Smooth muscle cell (in vitro differentiated cells): Measurements from ENCODE around the gene CDK17. TPM values are rescaled to one million over a fixed set of nuclear protein-coding genes. Genes with fewer than 3 reads are reported as not detected.

ENCODE experiments used
- DNase-seq: peaks from one replicate; lab custom pipeline; 2025; ENCODE audit not compliant: unreplicated experiment; lab: John Stamatoyannopoulos, UW
- H2AFZ ChIP-seq: fragments of 200-600 bp; sonication (generic); 2 replicates; pipeline ENCODE4 v1.6.0; 2016; ENCODE audit warnings: antibody characterized with exemption, low read depth, mild to moderate bottlenecking
- H3F3A ChIP-seq: fragments of 200-600 bp; sonication (generic); 2 replicates; pipeline ENCODE4 v1.6.0; 2017; ENCODE audit warnings: antibody characterized with exemption, low read depth
- H3K27ac ChIP-seq: fragments of 200-600 bp; sonication (generic); 2 replicates; pipeline ENCODE4 v1.5.1; 2016; ENCODE audit warnings: low read depth, mild to moderate bottlenecking
- H3K27me3 ChIP-seq: fragments of 200-600 bp; sonication (generic); 2 replicates; pipeline ENCODE4 v1.6.1; 2016; ENCODE audit warnings: low read depth, mild to moderate bottlenecking
- H3K36me3 ChIP-seq: fragments of 200-600 bp; sonication (generic); 2 replicates; pipeline ENCODE4 v1.5.1; 2016; ENCODE audit warnings: low read depth
- H3K4me1 ChIP-seq: fragments of 200-600 bp; sonication (generic); 2 replicates; pipeline ENCODE4 v1.5.1; 2016; ENCODE audit warnings: low read depth
- H3K4me2 ChIP-seq: fragments of 200-600 bp; sonication (generic); 2 replicates; pipeline ENCODE4 v1.6.0; 2016; ENCODE audit warnings: mild to moderate bottlenecking
- H3K4me3 ChIP-seq: fragments of 200-600 bp; sonication (generic); 2 replicates; pipeline ENCODE4 v1.5.1; 2016; ENCODE audit warnings: mild to moderate bottlenecking
- H3K79me2 ChIP-seq: fragments of 200-600 bp; sonication (generic); 2 replicates; pipeline ENCODE4 v1.6.0; 2016; ENCODE audit warnings: low read depth, mild to moderate bottlenecking
- H3K9ac ChIP-seq: fragments of 200-600 bp; sonication (generic); 2 replicates; pipeline ENCODE4 v1.6.0; 2016; ENCODE audit warnings: low read depth
- H3K9me3 ChIP-seq: fragments of 200-600 bp; sonication (generic); replicated peaks from 2 replicates; pipeline ENCODE4 v1.5.1; 2016; ENCODE audit warnings: low read depth
- H4K20me1 ChIP-seq: fragments of 200-600 bp; sonication (generic); 2 replicates; pipeline ENCODE4 v1.6.0; 2016; ENCODE audit warnings: low read depth
- WGBS: methylation state at CpG from one replicate; pipeline ENCODE4 v1.1.7; 2016; ENCODE audit warnings: low lambda C conversion rate; 5-methylcytosine and 5-hydroxymethylcytosine counted together
- polyA plus RNA-seq: library from polyadenylated mRNA; unstranded; fragments of >200 nt; fragmentation: Nextera tagmentation; extraction: Ambion mirVana; gene quantifications from 2 replicates; pipeline ENCODE4 v1.2.1, GENCODE V29; 2016
- total RNA-seq: library from RNA; depleted of rRNA; stranded (reverse); fragments of >200 nt; gene quantifications from 2 replicates; pipeline ENCODE4 v1.2.3, GENCODE V29; 2014
- TF ChIP-seq, protein P1 (sequence below): fragments of 200-600 bp; sonication (generic); IDR thresholded peaks from 2 replicates; pipeline ENCODE4 v1.5.1; 2017; ENCODE audit warnings: borderline replicate concordance, mild to moderate bottlenecking, antibody characterized with exemption; ENCODE audit not compliant: insufficient read depth, poor library complexity, severe bottlenecking

CDK17 gene
- total and polyA plus RNA-seq, 2 experiments from 2014 or later = 16.0 to 49.8 TPM

GRCh38 chr12:96416033-96416799 is 16.0 kb upstream of the CDK17 start:
- Histone ChIP-seq H3K36me3 (no peaks in the 10 kb centered on the region), H3K9ac (peak overlapping the region; percentile 24), H2AFZ (no peak overlapping the region), H3K4me3 (no peak overlapping the region), H3K4me1 (no peaks in the 10 kb centered on the region), H3K27me3 (peaks cover 12% of the 10 kb centered on the region), H3K9me3 (no peaks in the 10 kb centered on the region), H3K27ac (peak overlapping the region; percentile 74), H3K79me2 (no peaks in the 10 kb centered on the region), H3F3A (no peaks in the 10 kb centered on the region), H4K20me1 (no peaks in the 10 kb centered on the region), H3K4me2 (peak overlapping the region; percentile 8)
- WGBS = 69% methylated on average over 7 of the region's 7 CpGs
- TF ChIP-seq, protein P1, sequence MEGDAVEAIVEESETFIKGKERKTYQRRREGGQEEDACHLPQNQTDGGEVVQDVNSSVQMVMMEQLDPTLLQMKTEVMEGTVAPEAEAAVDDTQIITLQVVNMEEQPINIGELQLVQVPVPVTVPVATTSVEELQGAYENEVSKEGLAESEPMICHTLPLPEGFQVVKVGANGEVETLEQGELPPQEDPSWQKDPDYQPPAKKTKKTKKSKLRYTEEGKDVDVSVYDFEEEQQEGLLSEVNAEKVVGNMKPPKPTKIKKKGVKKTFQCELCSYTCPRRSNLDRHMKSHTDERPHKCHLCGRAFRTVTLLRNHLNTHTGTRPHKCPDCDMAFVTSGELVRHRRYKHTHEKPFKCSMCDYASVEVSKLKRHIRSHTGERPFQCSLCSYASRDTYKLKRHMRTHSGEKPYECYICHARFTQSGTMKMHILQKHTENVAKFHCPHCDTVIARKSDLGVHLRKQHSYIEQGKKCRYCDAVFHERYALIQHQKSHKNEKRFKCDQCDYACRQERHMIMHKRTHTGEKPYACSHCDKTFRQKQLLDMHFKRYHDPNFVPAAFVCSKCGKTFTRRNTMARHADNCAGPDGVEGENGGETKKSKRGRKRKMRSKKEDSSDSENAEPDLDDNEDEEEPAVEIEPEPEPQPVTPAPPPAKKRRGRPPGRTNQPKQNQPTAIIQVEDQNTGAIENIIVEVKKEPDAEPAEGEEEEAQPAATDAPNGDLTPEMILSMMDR = no peak
- DNase-seq = no peak

- Histone ChIP-seq H3K9me3 (no peaks in the 10 kb centered on the region), H3K9ac (no peak overlapping the region), H4K20me1 (no peaks in the 10 kb centered on the region), H3F3A (no peaks in the 10 kb centered on the region), H3K79me2 (no peaks in the 10 kb centered on the region), H3K4me3 (no peak overlapping the region), H3K36me3 (no peaks in the 10 kb centered on the region), H3K27ac (no peak overlapping the region), H2AFZ (no peak overlapping the region), H3K27me3 (peaks cover 12% of the 10 kb centered on the region), H3K4me2 (no peak overlapping the region), H3K4me1 (no peaks in the 10 kb centered on the region)
- DNase-seq = no peak
- WGBS = 95% methylated on average over 1 of the region's 1 CpG
- TF ChIP-seq, protein P1 = no peak
Observed at GRCh38 chr12:96414637-96415036, 14.4 kb upstream of the CDK17 start.

DNA sequence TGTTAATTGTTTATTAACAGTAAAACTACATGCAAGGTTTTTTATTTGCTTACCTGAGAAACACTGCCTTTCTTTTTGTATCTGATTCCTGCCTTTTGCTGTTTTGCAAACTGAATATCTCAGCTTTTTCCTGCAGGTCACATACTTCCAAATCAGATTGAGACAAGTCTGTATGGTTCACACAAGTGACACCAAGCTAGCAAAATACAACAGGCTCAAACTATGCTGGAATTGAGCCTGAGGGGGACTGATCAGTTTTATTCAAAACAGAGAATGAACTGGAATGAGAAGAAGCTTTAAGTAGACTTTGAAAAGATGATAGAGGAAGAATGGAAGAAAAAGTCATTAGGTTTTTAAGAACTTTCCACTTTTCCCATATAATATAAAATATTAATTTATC is 12.2 kb upstream of the CDK17 start:
- H3K79me2 ChIP-seq = no peaks in the 10 kb centered on the region
- H3F3A ChIP-seq = no peaks in the 10 kb centered on the region
- H4K20me1 ChIP-seq = no peaks in the 10 kb centered on the region
- no peak overlapping the region for H3K9ac ChIP-seq
- H3K9me3 ChIP-seq = no peaks in the 10 kb centered on the region
- no peaks in the 10 kb centered on the region for H3K36me3 ChIP-seq
- peaks cover 12% of the 10 kb centered on the region for H3K27me3 ChIP-seq
- H3K4me3 ChIP-seq = no peak overlapping the region
- H3K4me1 ChIP-seq = no peaks in the 10 kb centered on the region
- H2AFZ ChIP-seq = no peak overlapping the region
- TF ChIP-seq, protein P1 = no peak
- no peak for DNase-seq
- H3K4me2 ChIP-seq = no peak overlapping the region
- H3K27ac ChIP-seq = no peak overlapping the region

DNA sequence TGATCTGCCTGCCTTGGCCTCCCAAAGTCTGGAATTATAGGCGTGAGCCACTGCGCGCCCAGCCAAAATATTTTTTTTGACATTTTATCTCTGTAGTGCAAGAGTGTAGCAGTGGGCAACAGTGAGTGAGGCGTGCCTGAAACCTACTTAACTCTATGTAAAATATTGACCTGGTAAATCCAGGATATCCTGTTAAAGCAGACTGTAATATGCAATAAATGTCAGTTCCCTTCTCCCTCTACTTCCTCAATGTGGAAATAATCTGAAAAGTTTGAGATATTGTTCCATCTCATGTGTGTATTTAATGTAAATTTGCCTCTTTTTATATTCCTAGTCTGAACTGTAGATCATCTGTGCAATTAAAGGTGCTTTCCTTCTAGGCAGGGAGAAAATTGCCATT is 9.5 kb upstream of the CDK17 start:
- H3K79me2 ChIP-seq = no peaks in the 10 kb centered on the region
- TF ChIP-seq, protein P1 = no peak
- H3K4me3 ChIP-seq = no peak overlapping the region
- H3K36me3 ChIP-seq = no peaks in the 10 kb centered on the region
- H3K27ac ChIP-seq = no peak overlapping the region
- H3K4me1 ChIP-seq = no peaks in the 10 kb centered on the region
- H4K20me1 ChIP-seq = no peaks in the 10 kb centered on the region
- 71% methylated on average over 4 of the region's 4 CpGs for WGBS
- no peak overlapping the region for H2AFZ ChIP-seq
- H3K9ac ChIP-seq = no peak overlapping the region
- peaks cover 12% of the 10 kb centered on the region for H3K27me3 ChIP-seq
- no peak for DNase-seq
- H3K9me3 ChIP-seq = no peaks in the 10 kb centered on the region
- no peak overlapping the region for H3K4me2 ChIP-seq
- H3F3A ChIP-seq = no peaks in the 10 kb centered on the region
